ENCODE data around the gene NID1. TPM values are rescaled to one million over a fixed set of nuclear protein-coding genes. Genes with fewer than 3 reads are reported as not detected.

Gene NID1
- total RNA-seq, 1 donor from 2014 or later, result 73.0 TPM

DNA sequence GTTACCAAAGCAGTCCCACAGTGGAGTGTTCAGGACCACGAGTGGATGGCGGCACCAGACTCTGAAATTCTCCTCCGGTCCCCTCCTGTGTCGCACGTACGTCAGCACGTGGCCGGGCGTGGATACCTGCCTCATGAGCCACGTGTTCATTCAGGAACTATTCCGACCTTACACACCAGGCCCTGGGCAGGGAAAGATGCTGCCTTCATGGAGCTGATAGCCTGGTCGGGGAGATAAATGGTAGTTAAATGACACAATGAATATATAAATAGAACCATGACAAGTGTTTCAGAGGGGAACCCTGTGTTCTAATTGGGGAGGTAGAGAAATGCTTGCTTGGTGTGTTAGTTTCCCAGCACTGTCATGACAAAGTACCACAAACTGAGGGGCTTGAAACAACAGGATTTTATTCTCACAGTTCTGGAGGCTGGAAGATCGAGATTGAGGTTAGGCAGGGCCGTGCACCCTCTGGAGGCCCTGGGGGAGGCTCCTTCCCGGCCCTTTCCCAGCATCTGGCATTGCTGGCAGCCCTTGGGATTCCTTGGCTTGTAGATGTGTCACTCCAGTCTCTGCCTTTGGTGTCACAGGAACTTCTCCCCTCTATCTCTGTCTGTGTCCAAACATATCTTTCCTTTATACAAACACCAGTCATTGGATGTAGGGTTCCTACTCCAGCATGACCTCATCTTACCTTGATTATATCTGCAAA is 48.6 kb upstream of the NID1 start:
- Histone ChIP-seq H3K79me2 (ENCODE audit: insufficient read depth, low read length) (no peaks in the 10 kb centered on the region), H2AFZ (ENCODE audit: low read depth, low read length) (no peak overlapping the region), H3K27me3 (ENCODE audit: insufficient read depth, low read length) (no peaks in the 10 kb centered on the region), H3K27ac (ENCODE audit: low read depth, low read length) (no peak overlapping the region), H3K9me3 (ENCODE audit: insufficient read depth, low read depth, low read length) (no peaks in the 10 kb centered on the region), H3K4me3 (ENCODE audit: insufficient read depth, low read depth, low read length) (no peak overlapping the region), H3K4me1 (ENCODE audit: insufficient read depth, low read length) (no peaks in the 10 kb centered on the region), H3K9ac (ENCODE audit: low read length) (no peak overlapping the region), H3K36me3 (ENCODE audit: insufficient read depth, low read length) (no peaks in the 10 kb centered on the region), H4K20me1 (ENCODE audit: insufficient read depth, low read length) (no peaks in the 10 kb centered on the region), H3K4me2 (ENCODE audit: low read length) (no peak overlapping the region)
- TF ChIP-seq EZH2 (IDR thresholded peaks at IDR 0.05; ENCODE audit: insufficient read depth, low read length), result no peak
- TF ChIP-seq, protein P1, sequence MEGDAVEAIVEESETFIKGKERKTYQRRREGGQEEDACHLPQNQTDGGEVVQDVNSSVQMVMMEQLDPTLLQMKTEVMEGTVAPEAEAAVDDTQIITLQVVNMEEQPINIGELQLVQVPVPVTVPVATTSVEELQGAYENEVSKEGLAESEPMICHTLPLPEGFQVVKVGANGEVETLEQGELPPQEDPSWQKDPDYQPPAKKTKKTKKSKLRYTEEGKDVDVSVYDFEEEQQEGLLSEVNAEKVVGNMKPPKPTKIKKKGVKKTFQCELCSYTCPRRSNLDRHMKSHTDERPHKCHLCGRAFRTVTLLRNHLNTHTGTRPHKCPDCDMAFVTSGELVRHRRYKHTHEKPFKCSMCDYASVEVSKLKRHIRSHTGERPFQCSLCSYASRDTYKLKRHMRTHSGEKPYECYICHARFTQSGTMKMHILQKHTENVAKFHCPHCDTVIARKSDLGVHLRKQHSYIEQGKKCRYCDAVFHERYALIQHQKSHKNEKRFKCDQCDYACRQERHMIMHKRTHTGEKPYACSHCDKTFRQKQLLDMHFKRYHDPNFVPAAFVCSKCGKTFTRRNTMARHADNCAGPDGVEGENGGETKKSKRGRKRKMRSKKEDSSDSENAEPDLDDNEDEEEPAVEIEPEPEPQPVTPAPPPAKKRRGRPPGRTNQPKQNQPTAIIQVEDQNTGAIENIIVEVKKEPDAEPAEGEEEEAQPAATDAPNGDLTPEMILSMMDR (IDR thresholded peaks at IDR 0.05; ENCODE audit: insufficient read depth, low read depth, low read length), result no peak
- no peak for FAIRE-seq
- H3K36me3 Mint-ChIP-seq (ENCODE audit: low read depth, unreplicated experiment), result peaks cover 3% of the 10 kb centered on the region
- H3K27ac Mint-ChIP-seq (ENCODE audit: unreplicated experiment), result no peak overlapping the region
- H3K27me3 Mint-ChIP-seq (ENCODE audit: low read depth, unreplicated experiment), result no peaks in the 10 kb centered on the region
- no peak overlapping the region for H3K4me3 Mint-ChIP-seq (ENCODE audit: unreplicated experiment)
- H3K9me3 Mint-ChIP-seq (ENCODE audit: unreplicated experiment), result no peaks in the 10 kb centered on the region
- H3K4me1 Mint-ChIP-seq (ENCODE audit: low read depth, unreplicated experiment), result no peaks in the 10 kb centered on the region
- DNase-seq (ENCODE audit: low read depth), result no peak

DNA sequence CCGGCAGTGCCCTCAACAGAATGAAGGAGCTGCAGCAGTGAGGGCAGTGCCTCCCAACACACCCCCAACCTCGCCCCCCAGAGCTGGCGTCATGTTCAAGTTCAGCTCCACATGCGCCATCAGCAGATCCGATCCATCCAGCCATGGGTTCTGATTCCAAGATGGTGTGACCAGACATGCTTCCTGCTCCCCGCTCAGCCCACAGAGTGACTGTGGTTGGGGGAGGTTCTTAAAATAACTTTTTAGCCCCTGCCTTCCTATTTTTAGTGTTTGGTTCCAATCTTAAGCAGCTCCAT is 47.4 kb upstream of the NID1 start:
- FAIRE-seq, result no peak
- no peak overlapping the region for H3K27ac Mint-ChIP-seq (ENCODE audit: unreplicated experiment)
- H3K9me3 ChIP-seq (ENCODE audit: insufficient read depth, low read depth, low read length), result no peaks in the 10 kb centered on the region
- H3K4me2 ChIP-seq (ENCODE audit: low read length), result no peak overlapping the region
- no peaks in the 10 kb centered on the region for H3K27me3 ChIP-seq (ENCODE audit: insufficient read depth, low read length)
- peaks cover 3% of the 10 kb centered on the region for H3K36me3 Mint-ChIP-seq (ENCODE audit: low read depth, unreplicated experiment)
- H2AFZ ChIP-seq (ENCODE audit: low read depth, low read length), result no peak overlapping the region
- no peaks in the 10 kb centered on the region for H3K4me1 Mint-ChIP-seq (ENCODE audit: low read depth, unreplicated experiment)
- H3K27me3 Mint-ChIP-seq (ENCODE audit: low read depth, unreplicated experiment), result no peaks in the 10 kb centered on the region
- TF ChIP-seq, protein P1 (IDR thresholded peaks at IDR 0.05; ENCODE audit: insufficient read depth, low read depth, low read length), result no peak
- no peak for TF ChIP-seq EZH2 (IDR thresholded peaks at IDR 0.05; ENCODE audit: insufficient read depth, low read length)
- no peaks in the 10 kb centered on the region for H3K36me3 ChIP-seq (ENCODE audit: insufficient read depth, low read length)
- no peaks in the 10 kb centered on the region for H3K79me2 ChIP-seq (ENCODE audit: insufficient read depth, low read length)
- no peak overlapping the region for H3K4me3 ChIP-seq (ENCODE audit: insufficient read depth, low read depth, low read length)
- no peaks in the 10 kb centered on the region for H3K9me3 Mint-ChIP-seq (ENCODE audit: unreplicated experiment)
- no peak overlapping the region for H3K9ac ChIP-seq (ENCODE audit: low read length)
- no peak for DNase-seq (ENCODE audit: low read depth)
- no peaks in the 10 kb centered on the region for H4K20me1 ChIP-seq (ENCODE audit: insufficient read depth, low read length)
- H3K4me1 ChIP-seq (ENCODE audit: insufficient read depth, low read length), result no peaks in the 10 kb centered on the region
- no peak overlapping the region for H3K27ac ChIP-seq (ENCODE audit: low read depth, low read length)
- H3K4me3 Mint-ChIP-seq (ENCODE audit: unreplicated experiment), result no peak overlapping the region

DNA sequence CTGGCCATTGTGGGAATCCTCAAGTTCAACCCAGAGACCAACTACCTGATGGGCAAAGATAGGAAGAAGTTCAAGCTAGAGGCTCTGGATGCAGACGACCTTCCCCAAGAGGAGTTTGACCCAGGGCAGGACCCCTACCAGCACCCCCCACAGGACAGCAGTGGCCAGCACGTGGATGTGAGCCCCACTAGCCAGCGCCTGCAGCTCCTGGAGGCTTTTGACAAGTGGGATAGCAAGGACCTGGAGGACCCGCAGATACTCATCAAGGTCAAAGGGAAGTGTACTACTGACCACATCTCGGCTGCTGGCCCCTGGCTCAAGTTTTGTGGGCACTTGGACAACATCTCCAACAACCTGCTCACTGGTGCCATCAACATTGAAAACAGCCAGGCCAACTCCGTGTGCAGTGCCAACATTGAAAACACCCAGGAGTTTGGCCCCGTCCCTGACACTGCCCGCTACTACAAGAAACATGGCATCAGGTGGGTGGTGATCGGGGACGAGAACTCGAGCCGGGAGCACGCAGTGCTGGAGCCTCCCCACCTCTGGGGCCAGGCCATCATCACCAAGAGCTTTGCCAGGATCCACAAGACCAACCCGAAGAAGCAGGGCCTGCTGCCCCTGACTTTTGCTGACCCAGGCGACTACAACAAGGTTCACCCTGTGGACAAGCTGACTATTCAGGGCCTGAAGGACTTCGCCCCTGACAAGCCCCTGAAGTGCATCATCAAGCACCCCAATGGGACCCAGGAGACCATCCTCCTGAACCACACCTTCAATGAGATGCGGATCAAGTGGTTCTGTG is 46.8 kb upstream of the NID1 start:
- Histone ChIP-seq H3K27me3 (ENCODE audit: insufficient read depth, low read length) (no peaks in the 10 kb centered on the region), H3K4me2 (ENCODE audit: low read length) (no peak overlapping the region), H3K36me3 (ENCODE audit: insufficient read depth, low read length) (no peaks in the 10 kb centered on the region), H3K4me1 (ENCODE audit: insufficient read depth, low read length) (no peaks in the 10 kb centered on the region), H4K20me1 (ENCODE audit: insufficient read depth, low read length) (no peaks in the 10 kb centered on the region), H3K9me3 (ENCODE audit: insufficient read depth, low read depth, low read length) (no peaks in the 10 kb centered on the region), H2AFZ (ENCODE audit: low read depth, low read length) (no peak overlapping the region), H3K4me3 (ENCODE audit: insufficient read depth, low read depth, low read length) (no peak overlapping the region), H3K27ac (ENCODE audit: low read depth, low read length) (no peak overlapping the region), H3K79me2 (ENCODE audit: insufficient read depth, low read length) (no peaks in the 10 kb centered on the region), H3K9ac (ENCODE audit: low read length) (no peak overlapping the region)
- no peak for FAIRE-seq
- Mint-ChIP-seq H3K36me3 (ENCODE audit: low read depth, unreplicated experiment) (peaks cover 3% of the 10 kb centered on the region), H3K27me3 (ENCODE audit: low read depth, unreplicated experiment) (no peaks in the 10 kb centered on the region), H3K9me3 (ENCODE audit: unreplicated experiment) (no peaks in the 10 kb centered on the region), H3K4me1 (ENCODE audit: low read depth, unreplicated experiment) (no peaks in the 10 kb centered on the region), H3K4me3 (ENCODE audit: unreplicated experiment) (no peak overlapping the region), H3K27ac (ENCODE audit: unreplicated experiment) (no peak overlapping the region)
- DNase-seq (ENCODE audit: low read depth), result no peak
- TF ChIP-seq EZH2 (IDR thresholded peaks at IDR 0.05; ENCODE audit: insufficient read depth, low read length), result no peak
- TF ChIP-seq, protein P1 (IDR thresholded peaks at IDR 0.05; ENCODE audit: insufficient read depth, low read depth, low read length), result no peak

Measured in astrocyte (in vitro differentiated cells and primary cell).